SK-N-SH (cell line): ENCODE data around the gene INPPL1. TPM values are rescaled to one million over a fixed set of nuclear protein-coding genes. Genes with fewer than 3 reads are reported as not detected.

ENCODE experiments used
- CTCF ChIA-PET: fragments of 300-600, 350-600 bp; formaldehyde crosslinking; extraction: SDS; loops from one replicate; lab custom pipeline; 2021; lab: Yijun Ruan, JAX
- POLR2A ChIA-PET: fragments of 350-600 bp; sonication (Branson Sonifier 250); formaldehyde crosslinking; extraction: SDS; loops from one replicate; lab custom pipeline; 2020; ENCODE audit warnings: antibody characterized with exemption, inconsistent platforms; lab: Yijun Ruan, JAX
- DNase-seq: peaks from one replicate; pipeline ENCODE4 v3.0.0; 2012
- H2AFZ ChIP-seq: fragments of 200-600 bp; sonication (generic); 2 replicates; pipeline ENCODE4 v1.8.1; 2016; ENCODE audit warnings: antibody characterized with exemption, mild to moderate bottlenecking, low read depth
- H3F3A ChIP-seq: fragments of 200-600 bp; sonication (generic); replicated peaks from 2 replicates; pipeline ENCODE3; 2016; ENCODE audit warnings: antibody characterized with exemption, mild to moderate bottlenecking; ENCODE audit not compliant: insufficient read depth
- H3K27ac ChIP-seq, 2 experiments: fragments of 200-500 bp in 1 of 2; fragments of 200-600 bp in 1 of 2; sonication (Bioruptor generic) in 1 of 2; sonication (generic), shearing (Covaris generic) in 1 of 2; 2 replicates each; pipeline versions ENCODE4 v1.5.1 to v1.6.1; 2014 to 2016; ENCODE audit warnings: low read depth in 2 of 2, inconsistent platforms in 1 of 2, low read length in 1 of 2, mild to moderate bottlenecking in 1 of 2, mixed read lengths in 1 of 2
- H3K27me3 ChIP-seq: fragments of 200-600 bp; sonication (generic), shearing (Covaris generic); 2 replicates; pipeline ENCODE4 v1.6.1; 2016; ENCODE audit warnings: mixed run types; ENCODE audit not compliant: insufficient read depth
- H3K36me3 ChIP-seq, 2 experiments: fragments of 200-500 bp in 1 of 2; fragments of 200-600 bp in 1 of 2; sonication (Bioruptor generic) in 1 of 2; sonication (generic) in 1 of 2; replicated peaks in 1 of 2; 2 replicates each; pipeline versions ENCODE3 to v1.5.1; 2014 to 2016; ENCODE audit warnings: low read length in 1 of 2, mild to moderate bottlenecking in 1 of 2; ENCODE audit not compliant: insufficient read depth in 2 of 2, control insufficient read depth in 1 of 2
- H3K4me1 ChIP-seq, 2 experiments: fragments of 200-500 bp in 1 of 2; fragments of 200-600 bp in 1 of 2; sonication (Bioruptor generic) in 1 of 2; sonication (generic), shearing (Covaris generic) in 1 of 2; 2 replicates each; pipeline versions ENCODE4 v1.5.1 to v1.6.1; 2014 to 2016; ENCODE audit warnings: low read depth in 1 of 2, low read length in 1 of 2, mixed run types in 1 of 2; ENCODE audit not compliant: insufficient read depth in 2 of 2, control insufficient read depth in 1 of 2
- H3K4me2 ChIP-seq: fragments of 200-600 bp; sonication (generic), shearing (Covaris generic); 2 replicates; pipeline ENCODE4 v1.6.1; 2017; ENCODE audit warnings: mixed run types
- H3K4me3 ChIP-seq, 2 experiments: fragments of 200-500 bp in 1 of 2; fragments of 200-600 bp in 1 of 2; sonication (Bioruptor generic) in 1 of 2; sonication (generic), shearing (Covaris generic) in 1 of 2; 2 replicates each; pipeline versions ENCODE4 v1.5.1 to v1.8.1; 2014 to 2016; ENCODE audit warnings: low read depth in 2 of 2, inconsistent platforms in 1 of 2, low read length in 1 of 2, mild to moderate bottlenecking in 1 of 2, mixed read lengths in 1 of 2, moderate library complexity in 1 of 2
- H3K79me2 ChIP-seq: fragments of 200-600 bp; sonication (generic); 2 replicates; pipeline ENCODE4 v1.8.1; 2017; ENCODE audit warnings: mild to moderate bottlenecking; ENCODE audit not compliant: insufficient read depth
- H3K9ac ChIP-seq: fragments of 200-600 bp; sonication (generic); 2 replicates; pipeline ENCODE4 v1.6.1; 2017; ENCODE audit warnings: mixed run types
- H3K9me2 ChIP-seq: fragments of 200-600 bp; sonication (generic); 2 replicates; pipeline ENCODE4 v1.6.1; 2017; ENCODE audit warnings: mixed run types
- H3K9me3 ChIP-seq: fragments of 200-600 bp; sonication (generic); 2 replicates; pipeline ENCODE4 v1.6.1; 2017; ENCODE audit warnings: mixed run types, mild to moderate bottlenecking, moderate library complexity
- H4K20me1 ChIP-seq: fragments of 200-600 bp; sonication (generic); 2 replicates; pipeline ENCODE4 v1.6.1; 2017; ENCODE audit warnings: mild to moderate bottlenecking, mixed run types; ENCODE audit not compliant: insufficient read depth
- CHD2 ChIP-seq: fragments of 150-350 bp; IDR thresholded peaks from 2 replicates; pipeline ENCODE4 v1.6.1; 2018; ENCODE audit warnings: low read length; ENCODE audit not compliant: partially characterized antibody
- EP300 ChIP-seq, 2 experiments: IDR thresholded peaks; 2 replicates each; pipeline versions ENCODE4 v1.4.0 to v1.6.1; 2012; ENCODE audit warnings: borderline replicate concordance in 1 of 2, low read depth in 1 of 2, low read length in 1 of 2
- EZH2phosphoT487 ChIP-seq: fragments of 200-600 bp; sonication (generic); IDR thresholded peaks from 2 replicates; pipeline ENCODE4 v1.6.1; 2017; ENCODE audit warnings: low read depth, mixed run types, mild to moderate bottlenecking, antibody characterized with exemption, moderate library complexity, borderline replicate concordance
- FOXJ3 ChIP-seq: sonication (generic); formaldehyde crosslinking; IDR thresholded peaks from 2 replicates; pipeline ENCODE4 v1.5.1; 2020; ENCODE audit warnings: mild to moderate bottlenecking, missing genetic modification reagents
- GABPA ChIP-seq: IDR thresholded peaks from 2 replicates; pipeline ENCODE4 v1.4.0; 2012; ENCODE audit warnings: low read depth, mild to moderate bottlenecking
- GATA2 ChIP-seq: sonication (generic); formaldehyde crosslinking; IDR thresholded peaks from 2 replicates; pipeline ENCODE4 v1.5.0; 2020; ENCODE audit warnings: mild to moderate bottlenecking, missing genetic modification reagents
- JUND ChIP-seq: IDR thresholded peaks from 2 replicates; pipeline ENCODE4 v1.4.0; 2012
- MAX ChIP-seq: IDR thresholded peaks from 2 replicates; pipeline ENCODE4 v1.4.0; 2012; ENCODE audit warnings: low read depth
- MEF2A ChIP-seq: IDR thresholded peaks from 2 replicates; pipeline ENCODE4 v1.4.0; 2012; ENCODE audit warnings: low read depth, borderline replicate concordance
- MXI1 ChIP-seq: IDR thresholded peaks from 2 replicates; pipeline ENCODE4 v1.6.1; 2012; ENCODE audit warnings: mild to moderate bottlenecking, low read depth, low read length, improper control_type of control experiment
- POLR2AphosphoS5 ChIP-seq: IDR thresholded peaks from 2 replicates; pipeline ENCODE4 v1.6.1; 2012; ENCODE audit warnings: low read depth, low read length
- RFX5 ChIP-seq: IDR thresholded peaks from 2 replicates; pipeline ENCODE4 v1.6.1; 2012; ENCODE audit warnings: mild to moderate bottlenecking, improper control_type of control experiment, low read length
- RXRA ChIP-seq: IDR thresholded peaks from 2 replicates; pipeline ENCODE4 v1.4.0; 2012; ENCODE audit warnings: low read depth, mild to moderate bottlenecking, borderline replicate concordance
- SIN3A ChIP-seq: IDR thresholded peaks from 2 replicates; pipeline ENCODE4 v1.6.1; 2012; ENCODE audit warnings: low read depth, mild to moderate bottlenecking, low read length, moderate library complexity, borderline replicate concordance
- SMC3 ChIP-seq: IDR thresholded peaks from 2 replicates; pipeline ENCODE4 v1.6.1; 2012; ENCODE audit warnings: low read depth, low read length, improper control_type of control experiment
- TEAD4 ChIP-seq: IDR thresholded peaks from 2 replicates; pipeline ENCODE4 v1.4.0; 2012; ENCODE audit warnings: mild to moderate bottlenecking, borderline replicate concordance; ENCODE audit not compliant: insufficient read depth
- WGBS: methylation state at CpG from one replicate; pipeline ENCODE4 v1.1.6; 2017; ENCODE audit warnings: low lambda C conversion rate; 5-methylcytosine and 5-hydroxymethylcytosine counted together
- polyA plus RNA-seq, 3 experiments: library from polyadenylated mRNA; depleted of rRNA; stranded (reverse); fragments of >200 nt; gene quantifications; 2 replicates each; pipeline ENCODE4 v1.2.3, GENCODE V29; 2012
- TF ChIP-seq, protein P1 (sequence below): IDR thresholded peaks from 2 replicates; pipeline ENCODE4 v1.4.0; 2012; ENCODE audit warnings: low read depth, borderline replicate concordance
- TF ChIP-seq, protein P2 (sequence below): IDR thresholded peaks from 2 replicates; pipeline ENCODE4 v1.4.0; 2012; ENCODE audit warnings: low read depth, borderline replicate concordance
- TF ChIP-seq, protein P3 (sequence below): fragments of 150-350 bp; IDR thresholded peaks from 2 replicates; pipeline ENCODE4 v1.6.1; 2017; ENCODE audit warnings: antibody characterized with exemption, low read length, low read depth, borderline replicate concordance

Gene INPPL1
- polyA plus RNA-seq, 1 of the 3 experiments (the other 2 are of a cell fraction): 123 TPM

DNA sequence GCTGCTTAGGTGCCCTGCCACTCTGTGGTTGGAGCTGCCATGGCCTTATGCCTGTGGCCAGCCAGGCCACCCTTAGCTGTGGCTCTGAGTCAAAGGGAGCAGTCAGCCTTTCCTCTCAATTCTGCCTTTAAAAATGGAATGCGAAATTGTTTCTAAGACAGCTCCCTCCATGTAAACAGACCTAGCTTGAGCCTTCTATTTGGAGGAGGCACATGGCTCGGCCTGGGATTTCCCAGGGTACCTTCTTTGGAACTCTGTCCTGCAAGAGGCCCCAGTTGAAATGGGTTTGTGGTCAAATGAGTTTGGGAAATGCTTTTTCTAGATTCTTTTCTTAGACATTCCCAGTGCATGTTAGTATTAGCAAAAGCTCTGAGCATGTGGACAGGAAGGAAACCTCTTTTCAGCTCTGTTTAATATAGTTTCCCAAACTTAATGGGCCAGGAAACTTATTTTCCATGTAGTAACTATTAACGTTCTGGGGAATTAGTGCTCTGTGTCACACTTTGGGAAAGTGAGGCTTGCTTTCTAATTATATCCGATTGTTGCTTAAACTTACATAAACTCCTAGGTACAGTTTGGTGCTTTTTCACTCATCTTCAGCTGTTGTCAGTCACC, 11.6 kb downstream of the INPPL1 start (continued):
- TF ChIP-seq, protein P1, sequence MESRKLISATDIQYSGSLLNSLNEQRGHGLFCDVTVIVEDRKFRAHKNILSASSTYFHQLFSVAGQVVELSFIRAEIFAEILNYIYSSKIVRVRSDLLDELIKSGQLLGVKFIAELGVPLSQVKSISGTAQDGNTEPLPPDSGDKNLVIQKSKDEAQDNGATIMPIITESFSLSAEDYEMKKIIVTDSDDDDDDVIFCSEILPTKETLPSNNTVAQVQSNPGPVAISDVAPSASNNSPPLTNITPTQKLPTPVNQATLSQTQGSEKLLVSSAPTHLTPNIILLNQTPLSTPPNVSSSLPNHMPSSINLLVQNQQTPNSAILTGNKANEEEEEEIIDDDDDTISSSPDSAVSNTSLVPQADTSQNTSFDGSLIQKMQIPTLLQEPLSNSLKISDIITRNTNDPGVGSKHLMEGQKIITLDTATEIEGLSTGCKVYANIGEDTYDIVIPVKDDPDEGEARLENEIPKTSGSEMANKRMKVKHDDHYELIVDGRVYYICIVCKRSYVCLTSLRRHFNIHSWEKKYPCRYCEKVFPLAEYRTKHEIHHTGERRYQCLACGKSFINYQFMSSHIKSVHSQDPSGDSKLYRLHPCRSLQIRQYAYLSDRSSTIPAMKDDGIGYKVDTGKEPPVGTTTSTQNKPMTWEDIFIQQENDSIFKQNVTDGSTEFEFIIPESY: no peak
- 0 out of 2 replicates have a peak, but pooled peaks have one; percentile 27 for TF ChIP-seq SIN3A
- no peak for TF ChIP-seq RXRA
- TF ChIP-seq, protein P2, sequence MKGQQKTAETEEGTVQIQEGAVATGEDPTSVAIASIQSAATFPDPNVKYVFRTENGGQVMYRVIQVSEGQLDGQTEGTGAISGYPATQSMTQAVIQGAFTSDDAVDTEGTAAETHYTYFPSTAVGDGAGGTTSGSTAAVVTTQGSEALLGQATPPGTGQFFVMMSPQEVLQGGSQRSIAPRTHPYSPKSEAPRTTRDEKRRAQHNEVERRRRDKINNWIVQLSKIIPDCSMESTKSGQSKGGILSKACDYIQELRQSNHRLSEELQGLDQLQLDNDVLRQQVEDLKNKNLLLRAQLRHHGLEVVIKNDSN: no peak
- TF ChIP-seq MXI1: 0 out of 2 replicates have a peak, but pooled peaks have one; percentile 42
- no peak for TF ChIP-seq JUND
- no peak for TF ChIP-seq RFX5
- TF ChIP-seq SMC3: no peak
- no peak for TF ChIP-seq EP300 (IDR thresholded peaks at IDR 0.05; ENCODE audit: borderline replicate concordance in 1 of 2, low read depth in 1 of 2, low read length in 1 of 2)
- no peak for TF ChIP-seq GABPA
- TF ChIP-seq MEF2A: no peak
- no peak for TF ChIP-seq MAX
- no peak for TF ChIP-seq GATA2 (CRISPR knock-in tag)
- TF ChIP-seq POLR2AphosphoS5: peak; percentile 12; the same call in 1 of the 2 replicates
- TF ChIP-seq TEAD4: no peak
- TF ChIP-seq FOXJ3 (CRISPR knock-in tag): no peak
- TF ChIP-seq, protein P3, sequence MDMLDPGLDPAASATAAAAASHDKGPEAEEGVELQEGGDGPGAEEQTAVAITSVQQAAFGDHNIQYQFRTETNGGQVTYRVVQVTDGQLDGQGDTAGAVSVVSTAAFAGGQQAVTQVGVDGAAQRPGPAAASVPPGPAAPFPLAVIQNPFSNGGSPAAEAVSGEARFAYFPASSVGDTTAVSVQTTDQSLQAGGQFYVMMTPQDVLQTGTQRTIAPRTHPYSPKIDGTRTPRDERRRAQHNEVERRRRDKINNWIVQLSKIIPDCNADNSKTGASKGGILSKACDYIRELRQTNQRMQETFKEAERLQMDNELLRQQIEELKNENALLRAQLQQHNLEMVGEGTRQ: no peak

GRCh38 chr11:72236774-72237111, 12.2 kb downstream of the INPPL1 start:
- CTCF ChIA-PET: interaction anchor here (1.0 to 19.7 kb wide), 18 partner anchors 8 to 235 kb away, joined by 3 to 314 read pairs (median 14); partner anchors contain the start of genes CLPB and INPPL1
- Histone ChIP-seq H3K36me3 (peaks cover 25 to 61% of the 10 kb centered on the region in 2 experiments), H2AFZ (no peak overlapping the region), H3K79me2 (peaks cover 7% of the 10 kb centered on the region; the same call in 1 of the 2 replicates), H4K20me1 (peaks cover 11% of the 10 kb centered on the region; the same call in 1 of the 2 replicates), H3K4me2 (no peak overlapping the region), H3K4me1 (peaks cover 17 to 27% of the 10 kb centered on the region in 2 experiments; a peak in 2 of 4 replicates), H3K9me2 (no peaks in the 10 kb centered on the region), H3K27me3 (no peaks in the 10 kb centered on the region), H3K9ac (no peak overlapping the region), H3K27ac (peak overlapping the region; percentile 64 to 90; a peak in 3 of 4 replicates), H3K9me3 (no peaks in the 10 kb centered on the region), H3F3A (peaks cover 56% of the 10 kb centered on the region), H3K4me3 (no peak overlapping the region)
- DNase-seq: no peak
- WGBS: 95% methylated on average over 2 of the region's 2 CpGs
- no peak for TF ChIP-seq EZH2phosphoT487
- TF ChIP-seq CHD2: peak; percentile 6
- TF ChIP-seq SMC3: 0 out of 2 replicates have a peak, but pooled peaks have one; percentile 15
- 0 out of 2 replicates have a peak, but pooled peaks have one; percentile 1 for TF ChIP-seq POLR2AphosphoS5
- POLR2A ChIA-PET: interaction anchor here (1.0 to 15.5 kb wide), 18 partner anchors 11 to 198 kb away, joined by 3 to 880 read pairs (median 11); partner anchors contain the start of genes CLPB and INPPL1
